Stomach (tissue), 9 donors: ENCODE data around the gene TEX53. TPM values are rescaled to one million over a fixed set of nuclear protein-coding genes. Genes with fewer than 3 reads are reported as not detected.

Experiments
- DNase-seq, 2 donors: peaks; one replicate each; pipeline versions ENCODE4 v3.0.0 to v3.0.0-alpha.2; 2013 to 2019
- H3K27ac ChIP-seq, 5 donors: fragments of 200-600 bp in 4 of 5; sonication (generic) in 4 of 5; one replicate each; pipeline ENCODE4 v1.5.1; 2013 to 2019; ENCODE audit warnings: mild to moderate bottlenecking in 1 of 5, moderate library complexity in 1 of 5
- H3K27me3 ChIP-seq, 3 donors: fragments of 200-600 bp; sonication (generic); one replicate each; pipeline ENCODE4 v1.5.1; 2017 to 2019; ENCODE audit warnings: mixed run types in 1 of 3
- H3K36me3 ChIP-seq, 4 donors: fragments of 200-600 bp; sonication (generic); 1 replicate in 3 of 4; 2 replicates in 1 of 4; pipeline ENCODE4 v1.5.1; 2016 to 2019
- H3K4me1 ChIP-seq, 4 donors: fragments of 200-600 bp; sonication (generic); one replicate each; pipeline ENCODE4 v1.5.1; 2016 to 2019
- H3K4me3 ChIP-seq, 4 donors: fragments of 200-600 bp; sonication (generic) in 3 of 4; one replicate each; pipeline ENCODE4 v1.5.1; 2016 to 2019; ENCODE audit warnings: mild to moderate bottlenecking in 1 of 4
- H3K9me3 ChIP-seq, 4 donors: fragments of 200-600 bp; sonication (generic); one replicate each; pipeline ENCODE4 v1.5.1; 2016 to 2019
- CTCF ChIP-seq, 7 experiments: fragments of 450-650 bp in 4 of 7; fragments of 200-600 bp in 3 of 7; sonication (generic) in 3 of 7; IDR thresholded peaks; one replicate each; pipeline ENCODE4 v1.5.1; 2016 to 2019; ENCODE audit warnings: antibody characterized with exemption in 7 of 7, control low read depth in 2 of 7, mild to moderate bottlenecking in 1 of 7
- EP300 ChIP-seq: sonication (generic); formaldehyde crosslinking; IDR thresholded peaks from one replicate; pipeline ENCODE4 v1.6.1; 2017; ENCODE audit warnings: antibody characterized with exemption
- POLR2A ChIP-seq, 4 donors: fragments of 450-650 bp; IDR thresholded peaks; one replicate each; pipeline ENCODE4 v1.6.1; 2016; ENCODE audit warnings: antibody characterized with exemption in 4 of 4, control low read depth in 2 of 4, mild to moderate bottlenecking in 1 of 4, moderate library complexity in 1 of 4
- POLR2AphosphoS5 ChIP-seq, 3 donors: sonication (generic); formaldehyde crosslinking; IDR thresholded peaks; one replicate each; pipeline ENCODE4 v1.6.1; 2016; ENCODE audit warnings: antibody characterized with exemption in 3 of 3
- WGBS, 5 donors: extraction: QIAGEN DNeasy Blood & Tissue Kit in 3 of 5; methylation state at CpG; one replicate each; pipeline versions ENCODE4 v1.1.5 to v1.1.7; 2013 to 2018; 5-methylcytosine and 5-hydroxymethylcytosine counted together
- intact Hi-C: fragments of 100-400 bp; cut with DNase I; formaldehyde crosslinking; loops from one replicate; pipeline ENCODE4 v1.15.1; 2023; ENCODE audit warnings: low total_unique reads
- polyA plus RNA-seq, 3 donors: library from polyadenylated mRNA; stranded (reverse); fragments of 200-250 nt; gene quantifications; one replicate each; pipeline ENCODE4 v1.2.3, GENCODE V29; 2013
- total RNA-seq, 5 donors: library from RNA; depleted of rRNA; stranded (reverse); fragments of >200 nt; gene quantifications; one replicate each; pipeline versions ENCODE4 v1.1.0 to v1.2.3, GENCODE V29; 2014 to 2016
- donor health status: healthy with polysubstance abuse.
- donor health status: Bipolar disorder and iron deficiency.
- donor health status: healthy.

The TEX53 gene
- total and polyA plus RNA-seq, 8 donors, result not detected

GRCh38 chr9:114678795-114679194 lies 21.2 kb upstream of the TEX53 start:
- H3K27me3 ChIP-seq, result no peaks in the 10 kb centered on the region
- no peak for DNase-seq
- TF ChIP-seq EP300 (no peak), POLR2A (IDR thresholded peaks at IDR 0.05) (no peak), POLR2AphosphoS5 (IDR thresholded peaks at IDR 0.05) (no peak)
- H3K4me3 ChIP-seq, result no peak overlapping the region
- no peaks in the 10 kb centered on the region for H3K36me3 ChIP-seq
- intact Hi-C loops, result no loop called here
- H3K9me3 ChIP-seq, result no peaks in the 10 kb centered on the region
- no peak overlapping the region for H3K27ac ChIP-seq
- peaks cover 0 to 11% (median 0%) of the 10 kb centered on the region in 4 donors for H3K4me1 ChIP-seq

- DNase-seq, result no peak
- 78 to 90% (median 85%) methylated on average over 3 of the region's 3 CpGs for WGBS, 5 donors
- Histone ChIP-seq H3K4me1 (peaks cover 0 to 11% (median 0%) of the 10 kb centered on the region in 4 donors), H3K27ac (no peak overlapping the region), H3K9me3 (no peaks in the 10 kb centered on the region), H3K27me3 (no peaks in the 10 kb centered on the region), H3K36me3 (no peaks in the 10 kb centered on the region), H3K4me3 (no peak overlapping the region)
- intact Hi-C loops, result no loop called here
- no peak for TF ChIP-seq EP300
- TF ChIP-seq POLR2A (IDR thresholded peaks at IDR 0.05), result no peak
- no peak for TF ChIP-seq CTCF (IDR thresholded peaks at IDR 0.05)
- TF ChIP-seq POLR2AphosphoS5 (IDR thresholded peaks at IDR 0.05), result no peak
Observed at GRCh38 chr9:114678130-114678529, 20.5 kb upstream of the TEX53 start.

GRCh38 chr9:114677418-114677817 lies 19.8 kb upstream of the TEX53 start:
- H3K4me1 ChIP-seq, result peaks cover 0 to 11% (median 0%) of the 10 kb centered on the region in 4 donors

GRCh38 chr9:114676901-114677300 lies 19.3 kb upstream of the TEX53 start:
- Histone ChIP-seq H3K9me3 (no peaks in the 10 kb centered on the region), H3K27me3 (no peaks in the 10 kb centered on the region), H3K4me1 (peaks cover 0 to 9% (median 1%) of the 10 kb centered on the region in 4 donors), H3K27ac (no peak overlapping the region), H3K4me3 (no peak overlapping the region), H3K36me3 (no peaks in the 10 kb centered on the region)
- WGBS, 5 donors, result 87 to 95% (median 93%) methylated on average over 4 of the region's 4 CpGs
- no peak for DNase-seq
- intact Hi-C loops, result no loop called here
- TF ChIP-seq POLR2A (IDR thresholded peaks at IDR 0.05) (no peak), EP300 (no peak), POLR2AphosphoS5 (IDR thresholded peaks at IDR 0.05) (no peak), CTCF (IDR thresholded peaks at IDR 0.05) (no peak)

More at GRCh38 chr9:114677418-114677817, 19.8 kb upstream of the TEX53 start:
- Histone ChIP-seq H3K36me3 (no peaks in the 10 kb centered on the region), H3K27me3 (no peaks in the 10 kb centered on the region), H3K27ac (no peak overlapping the region), H3K9me3 (no peaks in the 10 kb centered on the region), H3K4me3 (no peak overlapping the region)
- TF ChIP-seq POLR2A (IDR thresholded peaks at IDR 0.05) (no peak), POLR2AphosphoS5 (IDR thresholded peaks at IDR 0.05) (peak in 1 of 3 donors; percentile 20)
- WGBS, 5 donors, result 20 to 42% (median 29%) methylated on average over 3 of the region's 3 CpGs
- DNase-seq, result peak; percentile 44 to 93
- intact Hi-C loops, result no loop called here

GRCh38 chr9:114674798-114675540 lies 17.4 kb upstream of the TEX53 start:
- no peak for DNase-seq
- no peak for TF ChIP-seq POLR2A (IDR thresholded peaks at IDR 0.05)
- no peak for TF ChIP-seq POLR2AphosphoS5 (IDR thresholded peaks at IDR 0.05)
- TF ChIP-seq EP300, result no peak
- TF ChIP-seq CTCF (IDR thresholded peaks at IDR 0.05), result no peak
- intact Hi-C loops, result no loop called here
- no peaks in the 10 kb centered on the region for H3K9me3 ChIP-seq
- no peak overlapping the region for H3K4me3 ChIP-seq
- H3K27me3 ChIP-seq, result no peaks in the 10 kb centered on the region
- no peaks in the 10 kb centered on the region for H3K36me3 ChIP-seq
- H3K4me1 ChIP-seq, result peaks cover 0 to 4% (median 2%) of the 10 kb centered on the region in 4 donors
- WGBS, 5 donors, result 78 to 92% (median 86%) methylated on average over 3 of the region's 3 CpGs
- H3K27ac ChIP-seq, result no peak overlapping the region
